HEK293 (cell line): ENCODE measurements around the gene MMP24.

Source experiments
- CTCF ChIA-PET: fragments of 350-600 bp; formaldehyde crosslinking; extraction: SDS; loops from one replicate; lab custom pipeline; 2021; ENCODE audit warnings: antibody characterized with exemption; lab: Yijun Ruan, JAX
- POLR2A ChIA-PET: fragments of 300-600 bp; formaldehyde crosslinking; extraction: SDS; loops from one replicate; lab custom pipeline; 2020; ENCODE audit warnings: antibody characterized with exemption, inconsistent platforms; lab: Yijun Ruan, JAX
- H3K27ac ChIP-seq: fragments of 200-500 bp; sonication (Bioruptor generic); 2 replicates; pipeline ENCODE4 v1.5.1; 2014; ENCODE audit warnings: low read depth, low read length, control low read depth, inconsistent platforms; ENCODE audit errors: extremely low read depth
- H3K36me3 ChIP-seq, 2 experiments: fragments of 200-500 bp in 1 of 2; sonication (Bioruptor generic) in 1 of 2; 1 replicate in 1 of 2; 2 replicates in 1 of 2; pipeline ENCODE4 v1.5.1; 2014 to 2017; ENCODE audit warnings: inconsistent platforms in 2 of 2, low read length in 2 of 2; ENCODE audit not compliant: control insufficient read depth in 2 of 2, insufficient read depth in 1 of 2
- H3K4me1 ChIP-seq: fragments of 200-500 bp; sonication (Bioruptor generic); 2 replicates; pipeline ENCODE4 v1.5.1; 2014; ENCODE audit warnings: mild to moderate bottlenecking, low read length, inconsistent platforms; ENCODE audit not compliant: control insufficient read depth, insufficient read depth
- H3K4me3 ChIP-seq: 2 replicates; pipeline ENCODE4 v1.5.1; 2011; ENCODE audit warnings: low read depth, mild to moderate bottlenecking, control low read depth, low read length, moderate library complexity
- H3K9me3 ChIP-seq: fragments of 200-500 bp; sonication (Bioruptor generic); 2 replicates; pipeline ENCODE4 v1.5.1; 2014; ENCODE audit warnings: low read depth, low read length, inconsistent platforms; ENCODE audit not compliant: control insufficient read depth, insufficient read depth
- KLF16 ChIP-seq: fragments of 450-650 bp; formaldehyde crosslinking; IDR thresholded peaks from 2 replicates; pipeline ENCODE4 v1.5.1; 2017; ENCODE audit warnings: missing biosample characterization, missing genetic modification characterization
- MYNN ChIP-seq: fragments of 450-650 bp; formaldehyde crosslinking; IDR thresholded peaks from 2 replicates; pipeline ENCODE4 v1.5.1; 2016; ENCODE audit warnings: missing biosample characterization, missing genetic modification characterization, borderline replicate concordance
- PRDM1 ChIP-seq: fragments of 450-650 bp; formaldehyde crosslinking; IDR thresholded peaks from 2 replicates; pipeline ENCODE4; 2016; ENCODE audit warnings: missing biosample characterization, missing genetic modification characterization
- TRIM28 ChIP-seq: IDR thresholded peaks from 2 replicates; pipeline ENCODE4 v1.6.1; 2011; ENCODE audit warnings: low read length, control low read depth, borderline replicate concordance
- ZBTB17 ChIP-seq: fragments of 450-650 bp; formaldehyde crosslinking; IDR thresholded peaks from 2 replicates; pipeline ENCODE4 v1.5.1; 2016; ENCODE audit warnings: missing biosample characterization, missing genetic modification characterization
- ZNF140 ChIP-seq: fragments of 450-650 bp; formaldehyde crosslinking; IDR thresholded peaks from 2 replicates; pipeline ENCODE4 v1.5.1; 2016; ENCODE audit warnings: missing biosample characterization, missing genetic modification characterization
- ZNF530 ChIP-seq: fragments of 450-650 bp; formaldehyde crosslinking; IDR thresholded peaks from 2 replicates; pipeline ENCODE4 v1.5.1; 2016; ENCODE audit warnings: low read depth, missing biosample characterization, missing genetic modification characterization
- ZNF548 ChIP-seq: fragments of 450-650 bp; formaldehyde crosslinking; IDR thresholded peaks from 2 replicates; pipeline ENCODE4 v1.5.1; 2016; ENCODE audit warnings: missing biosample characterization, missing genetic modification characterization
- ZNF558 ChIP-seq: fragments of 450-650 bp; formaldehyde crosslinking; IDR thresholded peaks from 2 replicates; pipeline ENCODE4 v1.5.1; 2016; ENCODE audit warnings: missing biosample characterization, missing genetic modification characterization
- ZNF654 ChIP-seq: fragments of 450-650 bp; formaldehyde crosslinking; IDR thresholded peaks from 2 replicates; pipeline ENCODE4 v1.5.1; 2016; ENCODE audit warnings: low read depth, missing biosample characterization, missing genetic modification characterization
- ZNF837 ChIP-seq: fragments of 450-650 bp; formaldehyde crosslinking; IDR thresholded peaks from 2 replicates; pipeline ENCODE4 v1.5.1; 2016; ENCODE audit warnings: missing biosample characterization, missing genetic modification characterization
- TF ChIP-seq, protein P1 (sequence below): fragments of 450-650 bp; formaldehyde crosslinking; IDR thresholded peaks from 2 replicates; pipeline ENCODE4 v1.5.1; 2016; ENCODE audit warnings: missing biosample characterization, missing genetic modification characterization
- TF ChIP-seq, protein P2 (sequence below): fragments of 450-650 bp; IDR thresholded peaks from 2 replicates; pipeline ENCODE4 v1.5.1; 2018; ENCODE audit warnings: missing biosample characterization, missing genetic modification characterization
- TF ChIP-seq, protein P3 (sequence below): fragments of 450-650 bp; formaldehyde crosslinking; IDR thresholded peaks from 2 replicates; pipeline ENCODE4 v1.5.1; 2016; ENCODE audit warnings: missing biosample characterization, missing genetic modification characterization
- TF ChIP-seq, protein P4 (sequence below): fragments of 450-650 bp; formaldehyde crosslinking; conservative IDR thresholded peaks from 2 replicates; pipeline ENCODE4 v1.5.1; 2016; ENCODE audit warnings: low read depth, missing biosample characterization, missing genetic modification characterization
- TF ChIP-seq, protein P5 (sequence below): fragments of 450-650 bp; formaldehyde crosslinking; IDR thresholded peaks from 2 replicates; pipeline ENCODE4 v1.5.1; 2016; ENCODE audit warnings: missing biosample characterization, missing genetic modification characterization
- TF ChIP-seq, protein P6 (sequence below): fragments of 450-650 bp; formaldehyde crosslinking; IDR thresholded peaks from 2 replicates; pipeline ENCODE4 v1.5.1; 2016; ENCODE audit warnings: missing biosample characterization, missing genetic modification characterization
- TF ChIP-seq, protein P7 (sequence below): fragments of 450-650 bp; formaldehyde crosslinking; IDR thresholded peaks from 2 replicates; pipeline ENCODE4 v1.5.1; 2016; ENCODE audit warnings: missing biosample characterization, missing genetic modification characterization

MMP24 gene

DNA sequence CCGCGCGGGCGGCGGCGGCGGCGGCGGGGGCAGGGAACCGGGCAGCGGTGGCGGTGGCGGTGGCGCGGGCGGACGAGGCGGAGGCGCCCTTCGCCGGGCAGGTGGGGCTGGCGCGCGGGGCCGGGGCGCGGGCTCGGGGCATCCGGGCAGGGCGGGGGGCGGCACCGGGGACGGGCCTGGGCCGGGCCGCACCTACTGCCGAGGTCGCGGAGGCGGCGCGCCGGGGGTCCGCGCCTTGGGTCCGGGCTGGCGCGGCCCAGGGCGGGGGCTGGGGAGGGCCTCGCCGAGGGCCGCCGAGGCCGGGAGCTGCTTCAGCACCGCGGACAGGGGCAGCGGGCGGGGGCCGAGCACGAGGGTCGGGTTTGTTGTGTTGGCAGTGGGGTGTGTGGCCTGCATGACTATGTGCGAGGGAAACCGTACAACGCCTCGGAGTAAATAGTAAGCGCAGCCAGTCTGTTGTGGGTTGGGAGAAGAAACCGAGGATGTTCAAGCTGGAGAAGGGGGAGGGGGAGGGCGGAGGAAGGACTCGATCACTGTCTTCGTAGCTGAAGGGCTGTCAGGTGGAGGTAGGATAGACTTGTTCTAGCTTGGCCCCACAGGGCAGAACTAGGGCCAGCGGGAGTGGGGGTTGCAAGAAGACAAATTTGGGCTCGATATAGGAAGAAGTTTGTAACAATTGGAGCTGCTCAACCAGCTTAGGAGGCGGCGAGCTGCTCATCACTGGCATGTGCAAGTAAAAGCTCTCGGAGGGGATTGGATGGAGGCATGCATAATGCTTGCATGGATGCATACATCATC lies 593 bp downstream of the MMP24 start (continued):
- TF ChIP-seq, protein P1, sequence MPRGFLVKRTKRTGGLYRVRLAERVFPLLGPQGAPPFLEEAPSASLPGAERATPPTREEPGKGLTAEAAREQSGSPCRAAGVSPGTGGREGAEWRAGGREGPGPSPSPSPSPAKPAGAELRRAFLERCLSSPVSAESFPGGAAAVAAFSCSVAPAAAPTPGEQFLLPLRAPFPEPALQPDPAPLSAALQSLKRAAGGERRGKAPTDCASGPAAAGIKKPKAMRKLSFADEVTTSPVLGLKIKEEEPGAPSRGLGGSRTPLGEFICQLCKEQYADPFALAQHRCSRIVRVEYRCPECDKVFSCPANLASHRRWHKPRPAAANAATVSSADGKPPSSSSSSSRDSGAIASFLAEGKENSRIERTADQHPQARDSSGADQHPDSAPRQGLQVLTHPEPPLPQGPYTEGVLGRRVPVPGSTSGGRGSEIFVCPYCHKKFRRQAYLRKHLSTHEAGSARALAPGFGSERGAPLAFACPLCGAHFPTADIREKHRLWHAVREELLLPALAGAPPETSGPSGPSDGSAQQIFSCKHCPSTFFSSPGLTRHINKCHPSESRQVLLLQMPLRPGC (tag by site-specific recombination) = peak; percentile 50; the same call in 1 of the 2 replicates
- TF ChIP-seq MYNN (tag by site-specific recombination) = no peak
- TF ChIP-seq, protein P2, sequence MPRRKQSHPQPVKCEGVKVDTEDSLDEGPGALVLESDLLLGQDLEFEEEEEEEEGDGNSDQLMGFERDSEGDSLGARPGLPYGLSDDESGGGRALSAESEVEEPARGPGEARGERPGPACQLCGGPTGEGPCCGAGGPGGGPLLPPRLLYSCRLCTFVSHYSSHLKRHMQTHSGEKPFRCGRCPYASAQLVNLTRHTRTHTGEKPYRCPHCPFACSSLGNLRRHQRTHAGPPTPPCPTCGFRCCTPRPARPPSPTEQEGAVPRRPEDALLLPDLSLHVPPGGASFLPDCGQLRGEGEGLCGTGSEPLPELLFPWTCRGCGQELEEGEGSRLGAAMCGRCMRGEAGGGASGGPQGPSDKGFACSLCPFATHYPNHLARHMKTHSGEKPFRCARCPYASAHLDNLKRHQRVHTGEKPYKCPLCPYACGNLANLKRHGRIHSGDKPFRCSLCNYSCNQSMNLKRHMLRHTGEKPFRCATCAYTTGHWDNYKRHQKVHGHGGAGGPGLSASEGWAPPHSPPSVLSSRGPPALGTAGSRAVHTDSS = no peak
- TF ChIP-seq, protein P3, sequence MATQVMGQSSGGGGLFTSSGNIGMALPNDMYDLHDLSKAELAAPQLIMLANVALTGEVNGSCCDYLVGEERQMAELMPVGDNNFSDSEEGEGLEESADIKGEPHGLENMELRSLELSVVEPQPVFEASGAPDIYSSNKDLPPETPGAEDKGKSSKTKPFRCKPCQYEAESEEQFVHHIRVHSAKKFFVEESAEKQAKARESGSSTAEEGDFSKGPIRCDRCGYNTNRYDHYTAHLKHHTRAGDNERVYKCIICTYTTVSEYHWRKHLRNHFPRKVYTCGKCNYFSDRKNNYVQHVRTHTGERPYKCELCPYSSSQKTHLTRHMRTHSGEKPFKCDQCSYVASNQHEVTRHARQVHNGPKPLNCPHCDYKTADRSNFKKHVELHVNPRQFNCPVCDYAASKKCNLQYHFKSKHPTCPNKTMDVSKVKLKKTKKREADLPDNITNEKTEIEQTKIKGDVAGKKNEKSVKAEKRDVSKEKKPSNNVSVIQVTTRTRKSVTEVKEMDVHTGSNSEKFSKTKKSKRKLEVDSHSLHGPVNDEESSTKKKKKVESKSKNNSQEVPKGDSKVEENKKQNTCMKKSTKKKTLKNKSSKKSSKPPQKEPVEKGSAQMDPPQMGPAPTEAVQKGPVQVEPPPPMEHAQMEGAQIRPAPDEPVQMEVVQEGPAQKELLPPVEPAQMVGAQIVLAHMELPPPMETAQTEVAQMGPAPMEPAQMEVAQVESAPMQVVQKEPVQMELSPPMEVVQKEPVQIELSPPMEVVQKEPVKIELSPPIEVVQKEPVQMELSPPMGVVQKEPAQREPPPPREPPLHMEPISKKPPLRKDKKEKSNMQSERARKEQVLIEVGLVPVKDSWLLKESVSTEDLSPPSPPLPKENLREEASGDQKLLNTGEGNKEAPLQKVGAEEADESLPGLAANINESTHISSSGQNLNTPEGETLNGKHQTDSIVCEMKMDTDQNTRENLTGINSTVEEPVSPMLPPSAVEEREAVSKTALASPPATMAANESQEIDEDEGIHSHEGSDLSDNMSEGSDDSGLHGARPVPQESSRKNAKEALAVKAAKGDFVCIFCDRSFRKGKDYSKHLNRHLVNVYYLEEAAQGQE (tag by site-specific recombination) = peak; percentile 99
- TF ChIP-seq, protein P4, sequence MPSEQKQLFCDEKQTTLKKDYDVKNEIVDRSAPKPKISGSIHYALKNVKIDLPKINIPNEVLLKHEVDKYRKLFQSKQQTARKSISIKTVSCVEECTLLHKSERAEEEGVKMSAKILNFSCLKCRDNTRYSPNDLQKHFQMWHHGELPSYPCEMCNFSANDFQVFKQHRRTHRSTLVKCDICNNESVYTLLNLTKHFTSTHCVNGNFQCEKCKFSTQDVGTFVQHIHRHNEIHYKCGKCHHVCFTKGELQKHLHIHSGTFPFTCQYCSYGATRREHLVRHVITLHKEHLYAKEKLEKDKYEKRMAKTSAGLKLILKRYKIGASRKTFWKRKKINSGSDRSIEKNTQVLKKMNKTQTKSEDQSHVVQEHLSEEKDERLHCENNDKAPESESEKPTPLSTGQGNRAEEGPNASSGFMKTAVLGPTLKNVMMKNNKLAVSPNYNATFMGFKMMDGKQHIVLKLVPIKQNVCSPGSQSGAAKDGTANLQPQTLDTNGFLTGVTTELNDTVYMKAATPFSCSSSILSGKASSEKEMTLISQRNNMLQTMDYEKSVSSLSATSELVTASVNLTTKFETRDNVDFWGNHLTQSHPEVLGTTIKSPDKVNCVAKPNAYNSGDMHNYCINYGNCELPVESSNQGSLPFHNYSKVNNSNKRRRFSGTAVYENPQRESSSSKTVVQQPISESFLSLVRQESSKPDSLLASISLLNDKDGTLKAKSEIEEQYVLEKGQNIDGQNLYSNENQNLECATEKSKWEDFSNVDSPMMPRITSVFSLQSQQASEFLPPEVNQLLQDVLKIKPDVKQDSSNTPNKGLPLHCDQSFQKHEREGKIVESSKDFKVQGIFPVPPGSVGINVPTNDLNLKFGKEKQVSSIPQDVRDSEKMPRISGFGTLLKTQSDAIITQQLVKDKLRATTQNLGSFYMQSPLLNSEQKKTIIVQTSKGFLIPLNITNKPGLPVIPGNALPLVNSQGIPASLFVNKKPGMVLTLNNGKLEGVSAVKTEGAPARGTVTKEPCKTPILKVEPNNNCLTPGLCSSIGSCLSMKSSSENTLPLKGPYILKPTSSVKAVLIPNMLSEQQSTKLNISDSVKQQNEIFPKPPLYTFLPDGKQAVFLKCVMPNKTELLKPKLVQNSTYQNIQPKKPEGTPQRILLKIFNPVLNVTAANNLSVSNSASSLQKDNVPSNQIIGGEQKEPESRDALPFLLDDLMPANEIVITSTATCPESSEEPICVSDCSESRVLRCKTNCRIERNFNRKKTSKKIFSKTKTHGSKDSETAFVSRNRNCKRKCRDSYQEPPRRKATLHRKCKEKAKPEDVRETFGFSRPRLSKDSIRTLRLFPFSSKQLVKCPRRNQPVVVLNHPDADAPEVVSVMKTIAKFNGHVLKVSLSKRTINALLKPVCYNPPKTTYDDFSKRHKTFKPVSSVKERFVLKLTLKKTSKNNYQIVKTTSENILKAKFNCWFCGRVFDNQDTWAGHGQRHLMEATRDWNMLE = no peak

DNA sequence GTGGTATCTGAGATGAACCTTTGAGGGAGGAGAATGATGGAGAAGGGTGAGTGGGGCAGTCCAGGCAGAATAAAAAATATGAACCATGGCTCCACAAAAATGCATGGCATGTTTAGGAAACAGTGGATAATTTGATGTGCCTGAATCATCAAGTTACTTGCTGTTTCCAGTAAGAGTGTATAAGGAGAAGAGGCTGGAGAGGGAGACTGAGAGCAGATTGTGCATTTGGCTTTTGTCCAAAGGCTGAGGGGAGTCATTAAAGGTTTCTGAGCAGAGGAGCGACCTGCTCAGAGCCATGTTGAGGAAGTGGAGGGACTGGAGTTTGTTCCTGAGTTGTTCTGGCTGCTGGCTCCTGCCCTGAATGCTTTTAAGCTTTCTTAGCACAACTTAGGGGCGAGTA lies 6.1 kb downstream of the MMP24 start:
- ChIA-PET CTCF (no interaction called here), POLR2A (no interaction called here)
- no peaks in the 10 kb centered on the region for H3K4me1 ChIP-seq
- no peak overlapping the region for H3K4me3 ChIP-seq
- no peak overlapping the region for H3K27ac ChIP-seq
- no peaks in the 10 kb centered on the region for H3K9me3 ChIP-seq
- no peaks in the 10 kb centered on the region for H3K36me3 ChIP-seq
- peak; percentile 56 for TF ChIP-seq ZBTB17 (tag by site-specific recombination)
- TF ChIP-seq, protein P5, sequence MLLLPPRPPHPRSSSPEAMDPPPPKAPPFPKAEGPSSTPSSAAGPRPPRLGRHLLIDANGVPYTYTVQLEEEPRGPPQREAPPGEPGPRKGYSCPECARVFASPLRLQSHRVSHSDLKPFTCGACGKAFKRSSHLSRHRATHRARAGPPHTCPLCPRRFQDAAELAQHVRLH (tag by site-specific recombination) = no peak
- TF ChIP-seq TRIM28 = no peak
- TF ChIP-seq ZNF654 (tag by site-specific recombination) = no peak
- no peak for TF ChIP-seq PRDM1 (tag by site-specific recombination)
- TF ChIP-seq KLF16 = no peak
- no peak for TF ChIP-seq ZNF558 (tag by site-specific recombination)
- no peak for TF ChIP-seq ZNF530 (tag by site-specific recombination)
- no peak for TF ChIP-seq ZNF837 (tag by site-specific recombination)
- TF ChIP-seq, protein P6, sequence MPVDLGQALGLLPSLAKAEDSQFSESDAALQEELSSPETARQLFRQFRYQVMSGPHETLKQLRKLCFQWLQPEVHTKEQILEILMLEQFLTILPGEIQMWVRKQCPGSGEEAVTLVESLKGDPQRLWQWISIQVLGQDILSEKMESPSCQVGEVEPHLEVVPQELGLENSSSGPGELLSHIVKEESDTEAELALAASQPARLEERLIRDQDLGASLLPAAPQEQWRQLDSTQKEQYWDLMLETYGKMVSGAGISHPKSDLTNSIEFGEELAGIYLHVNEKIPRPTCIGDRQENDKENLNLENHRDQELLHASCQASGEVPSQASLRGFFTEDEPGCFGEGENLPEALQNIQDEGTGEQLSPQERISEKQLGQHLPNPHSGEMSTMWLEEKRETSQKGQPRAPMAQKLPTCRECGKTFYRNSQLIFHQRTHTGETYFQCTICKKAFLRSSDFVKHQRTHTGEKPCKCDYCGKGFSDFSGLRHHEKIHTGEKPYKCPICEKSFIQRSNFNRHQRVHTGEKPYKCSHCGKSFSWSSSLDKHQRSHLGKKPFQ (tag by site-specific recombination) = no peak
- TF ChIP-seq, protein P7, sequence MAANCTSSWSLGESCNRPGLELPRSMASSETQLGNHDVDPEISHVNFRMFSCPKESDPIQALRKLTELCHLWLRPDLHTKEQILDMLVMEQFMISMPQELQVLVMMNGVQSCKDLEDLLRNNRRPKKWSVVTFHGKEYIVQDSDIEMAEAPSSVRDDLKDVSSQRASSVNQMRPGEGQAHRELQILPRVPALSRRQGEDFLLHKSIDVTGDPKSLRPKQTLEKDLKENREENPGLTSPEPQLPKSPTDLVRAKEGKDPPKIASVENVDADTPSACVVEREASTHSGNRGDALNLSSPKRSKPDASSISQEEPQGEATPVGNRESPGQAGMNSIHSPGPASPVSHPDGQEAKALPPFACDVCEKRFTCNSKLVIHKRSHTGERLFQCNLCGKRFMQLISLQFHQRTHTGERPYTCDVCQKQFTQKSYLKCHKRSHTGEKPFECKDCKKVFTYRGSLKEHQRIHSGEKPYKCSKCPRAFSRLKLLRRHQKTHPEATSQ (tag by site-specific recombination) = no peak
- TF ChIP-seq ZNF140 (tag by site-specific recombination) = no peak
- no peak for TF ChIP-seq ZNF548 (tag by site-specific recombination)
